Naive thymus-derived CD8-positive, alpha-beta T cell (primary cell): Measurements from ENCODE around the gene ATP11A. TPM values are rescaled to one million over a fixed set of nuclear protein-coding genes. Genes with fewer than 3 reads are reported as not detected.
"Not testable (repeated sequence)": the region's sequence is repeated elsewhere in the genome, so short reads cannot be mapped to it uniquely, and the experiment has no call there.

Experiments used
- ATAC-seq, 2 donors: fragments of 150-1000 bp; cut with Tn5 transposase in 1 of 2; sonication (Bioruptor Pico), chemical (Tn5 transposase) in 1 of 2; 1 replicate in 1 of 2; 2 replicates in 1 of 2; pipeline ENCODE4 v1.10.0; 2021; ENCODE audit warnings: mild to moderate bottlenecking in 2 of 2, moderate library complexity in 2 of 2
- POLR2A ChIA-PET: fragments of 350-600 bp; sonication (Branson Sonifier 250); formaldehyde crosslinking; loops from one replicate; lab custom pipeline; 2021; ENCODE audit warnings: antibody characterized with exemption; lab: Charles Lee
- DNase-seq, 10 donors: peaks; one replicate each; pipeline versions ENCODE4 v3.0.0 to v3.0.0-alpha.2; 2020 to 2022
- H3K27ac Mint-ChIP-seq, 10 donors: one replicate each; pipeline ENCODE4 v1.8.0; 2020 to 2022; ENCODE audit warnings: mild to moderate bottlenecking in 10 of 10, mixed read lengths in 10 of 10, moderate library complexity in 4 of 10, inconsistent platforms in 1 of 10
- H3K27me3 Mint-ChIP-seq, 5 donors: one replicate each; pipeline ENCODE4 v1.8.0; 2021 to 2022; ENCODE audit warnings: mixed read lengths in 5 of 5
- H3K36me3 Mint-ChIP-seq, 3 donors: one replicate each; pipeline ENCODE4 v1.8.0; 2020 to 2022; ENCODE audit warnings: mixed read lengths in 3 of 3, mild to moderate bottlenecking in 2 of 3, inconsistent platforms in 1 of 3
- H3K4me1 Mint-ChIP-seq, 4 donors: one replicate each; pipeline ENCODE4 v1.8.0; 2021 to 2022; ENCODE audit warnings: mixed read lengths in 4 of 4
- H3K4me3 Mint-ChIP-seq, 10 donors: one replicate each; pipeline ENCODE4 v1.8.0; 2020 to 2022; ENCODE audit warnings: mild to moderate bottlenecking in 10 of 10, mixed read lengths in 10 of 10, moderate library complexity in 6 of 10, inconsistent platforms in 1 of 10
- H3K9me3 Mint-ChIP-seq, 9 donors: one replicate each; pipeline ENCODE4 v1.8.0; 2020 to 2022; ENCODE audit warnings: mixed read lengths in 9 of 9, mild to moderate bottlenecking in 3 of 9, inconsistent platforms in 1 of 9, moderate library complexity in 1 of 9
- polyA plus RNA-seq, 3 donors: library from polyadenylated mRNA; unstranded; fragments of 300-500 nt; fragmentation: Illumina TruSeq; gene quantifications; one replicate each; pipeline ENCODE4 v1.2.3, GENCODE V29; 2021
- total RNA-seq, 8 experiments: library from RNA in 2 of 8; stranded (reverse) in 2 of 8; gene quantifications; one replicate each; pipeline ENCODE4 v1.2.3 and lab custom pipeline; 2021 to 2026

The ATP11A gene
- total and polyA plus RNA-seq, 5 experiments from 2014 or later, result 0.76 to 23.9 (median 3.1) TPM

DNA sequence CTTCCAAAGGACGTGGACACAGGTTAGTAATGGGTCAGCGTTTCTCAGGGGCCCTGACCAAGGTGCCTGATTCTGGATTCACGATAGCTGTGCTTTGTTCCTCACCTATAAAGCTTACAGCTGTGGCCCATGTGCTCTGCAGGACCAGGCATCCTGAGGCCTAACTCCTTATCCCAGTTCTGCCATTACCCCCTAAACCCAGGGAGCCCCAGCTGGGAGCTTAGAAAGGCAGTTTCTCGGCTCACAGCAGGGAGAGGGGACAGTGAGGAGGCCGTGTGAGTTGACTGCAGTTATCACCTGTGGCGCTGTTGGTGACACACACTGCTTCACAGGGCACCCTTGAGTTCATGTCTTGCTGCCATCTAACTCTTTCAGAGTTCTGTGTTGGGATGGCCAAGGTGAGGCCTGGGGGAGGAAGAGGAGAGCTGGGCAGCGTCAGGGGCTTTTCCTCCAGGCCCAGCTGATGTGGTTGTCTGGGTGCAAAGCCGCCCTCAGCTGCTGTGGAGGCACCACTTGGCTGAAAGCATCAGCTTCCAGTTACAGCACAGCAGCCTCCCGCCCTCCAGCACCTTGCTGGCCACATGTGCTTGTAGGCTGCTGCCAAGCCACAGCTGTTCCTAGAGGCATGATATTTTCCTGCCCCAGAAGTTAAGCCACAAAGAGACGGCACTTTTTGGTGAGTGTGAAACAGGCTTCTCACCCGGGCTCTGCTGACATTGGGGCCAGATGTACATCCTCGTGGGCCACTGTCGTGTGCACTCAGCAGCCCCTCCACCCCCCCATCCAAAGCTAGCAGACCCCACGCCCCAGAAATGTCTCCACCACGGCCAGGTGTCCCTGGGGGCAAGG is 179.6 kb downstream of the ATP11A start:
- Mint-ChIP-seq H3K9me3 (peaks cover 0 to 20% (median 11%) of the 10 kb centered on the region in 9 donors), H3K27ac (peak overlapping the region in 1 of 10 donors; percentile 74), H3K27me3 (no peaks in the 10 kb centered on the region), H3K4me3 (no peak overlapping the region), H3K4me1 (peaks cover 8 to 24% (median 18%) of the 10 kb centered on the region in 4 donors), H3K36me3 (peaks cover 5 to 16% (median 10%) of the 10 kb centered on the region in 3 donors)
- no peak for ATAC-seq
- no peak for DNase-seq
- POLR2A ChIA-PET, result no interaction called here

DNA sequence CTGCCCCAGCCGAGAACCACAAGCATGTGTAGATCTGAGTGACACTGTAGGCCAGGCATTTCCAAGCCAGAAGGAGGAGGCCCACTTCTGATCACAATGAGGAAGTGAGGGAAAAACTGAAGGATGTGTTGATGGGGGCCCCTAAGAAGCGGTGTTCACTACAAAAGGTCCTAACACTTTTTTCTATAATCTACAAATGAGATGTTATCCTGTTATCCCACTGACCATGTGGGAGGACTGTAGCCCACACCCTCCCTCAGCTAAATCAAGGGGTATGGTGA is 180.2 kb downstream of the ATP11A start:
- H3K4me3 Mint-ChIP-seq, result no peak overlapping the region
- H3K9me3 Mint-ChIP-seq, result peaks cover 0 to 21% (median 12%) of the 10 kb centered on the region in 9 donors
- no peak for ATAC-seq
- POLR2A ChIA-PET, result no interaction called here
- no peaks in the 10 kb centered on the region for H3K27me3 Mint-ChIP-seq
- no peak for DNase-seq
- no peak overlapping the region for H3K27ac Mint-ChIP-seq
- H3K36me3 Mint-ChIP-seq, result peaks cover 5 to 19% (median 10%) of the 10 kb centered on the region in 3 donors
- H3K4me1 Mint-ChIP-seq, result peaks cover 8 to 28% (median 22%) of the 10 kb centered on the region in 4 donors

DNA sequence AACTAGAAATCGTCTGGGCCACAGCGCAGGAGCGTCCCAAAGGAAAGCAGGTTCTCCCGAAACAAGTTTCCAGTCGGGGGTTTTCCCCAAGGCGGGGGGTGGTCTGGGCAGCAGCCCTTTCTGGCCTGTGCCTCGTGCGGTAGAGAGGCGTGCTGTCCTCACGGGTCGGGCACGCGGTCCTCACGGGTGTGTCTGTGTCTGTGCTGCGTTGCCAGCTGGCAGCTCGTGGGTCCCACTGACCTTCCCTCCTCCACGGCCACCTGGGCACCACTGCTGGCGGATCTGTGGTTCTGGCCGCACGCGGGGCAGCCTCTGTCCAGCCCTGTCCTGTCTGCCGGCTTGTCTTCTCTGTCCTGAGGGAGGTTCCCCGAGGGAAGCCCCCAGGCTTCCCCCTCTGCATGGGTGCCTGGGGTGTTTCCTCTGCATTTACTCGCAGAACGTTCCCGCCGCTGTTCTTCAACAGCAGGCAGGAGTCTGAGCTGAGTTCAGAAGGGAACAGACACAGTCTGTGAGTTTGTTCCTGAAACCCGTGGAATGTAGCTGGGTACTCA is 181.0 kb downstream of the ATP11A start:
- Mint-ChIP-seq H3K36me3 (peaks cover 4 to 20% (median 8%) of the 10 kb centered on the region in 3 donors), H3K9me3 (peaks cover 0 to 28% (median 15%) of the 10 kb centered on the region in 9 donors), H3K4me3 (peak overlapping the region in 1 of 10 donors; percentile 32), H3K4me1 (peaks cover 12 to 32% (median 28%) of the 10 kb centered on the region in 4 donors), H3K27ac (no peak overlapping the region), H3K27me3 (no peaks in the 10 kb centered on the region)
- no peak for DNase-seq
- ATAC-seq, result no peak
- POLR2A ChIA-PET, result no interaction called here

DNA sequence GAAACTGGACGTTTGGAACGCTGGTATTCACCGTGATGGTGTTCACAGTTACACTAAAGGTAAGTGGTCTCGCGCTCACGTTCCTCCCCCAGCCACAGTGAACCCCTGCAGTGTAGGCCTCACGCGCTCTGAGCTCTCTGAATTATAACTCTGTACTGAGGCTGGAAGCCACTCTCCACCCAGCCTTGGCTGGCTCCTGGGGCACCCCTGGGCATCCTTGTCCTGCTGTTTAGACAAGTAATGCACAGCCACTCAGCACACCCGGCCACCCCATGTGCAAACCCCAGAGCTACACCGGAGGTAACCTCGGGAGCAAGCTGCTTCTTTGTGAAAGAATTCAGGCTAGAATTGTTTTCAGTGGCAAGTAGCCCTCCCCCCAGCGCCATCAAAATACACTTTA is 181.9 kb downstream of the ATP11A start:
- Mint-ChIP-seq H3K36me3 (peaks cover 0 to 15% (median 5%) of the 10 kb centered on the region in 3 donors), H3K9me3 (peaks cover 0 to 28% (median 15%) of the 10 kb centered on the region in 9 donors), H3K4me1 (peaks cover 12 to 32% (median 28%) of the 10 kb centered on the region in 4 donors), H3K27me3 (no peaks in the 10 kb centered on the region), H3K27ac (peak overlapping the region in 1 of 10 donors; percentile 37), H3K4me3 (no peak overlapping the region)
- DNase-seq (no peak), ATAC-seq (no peak)
- POLR2A ChIA-PET, result no interaction called here

DNA sequence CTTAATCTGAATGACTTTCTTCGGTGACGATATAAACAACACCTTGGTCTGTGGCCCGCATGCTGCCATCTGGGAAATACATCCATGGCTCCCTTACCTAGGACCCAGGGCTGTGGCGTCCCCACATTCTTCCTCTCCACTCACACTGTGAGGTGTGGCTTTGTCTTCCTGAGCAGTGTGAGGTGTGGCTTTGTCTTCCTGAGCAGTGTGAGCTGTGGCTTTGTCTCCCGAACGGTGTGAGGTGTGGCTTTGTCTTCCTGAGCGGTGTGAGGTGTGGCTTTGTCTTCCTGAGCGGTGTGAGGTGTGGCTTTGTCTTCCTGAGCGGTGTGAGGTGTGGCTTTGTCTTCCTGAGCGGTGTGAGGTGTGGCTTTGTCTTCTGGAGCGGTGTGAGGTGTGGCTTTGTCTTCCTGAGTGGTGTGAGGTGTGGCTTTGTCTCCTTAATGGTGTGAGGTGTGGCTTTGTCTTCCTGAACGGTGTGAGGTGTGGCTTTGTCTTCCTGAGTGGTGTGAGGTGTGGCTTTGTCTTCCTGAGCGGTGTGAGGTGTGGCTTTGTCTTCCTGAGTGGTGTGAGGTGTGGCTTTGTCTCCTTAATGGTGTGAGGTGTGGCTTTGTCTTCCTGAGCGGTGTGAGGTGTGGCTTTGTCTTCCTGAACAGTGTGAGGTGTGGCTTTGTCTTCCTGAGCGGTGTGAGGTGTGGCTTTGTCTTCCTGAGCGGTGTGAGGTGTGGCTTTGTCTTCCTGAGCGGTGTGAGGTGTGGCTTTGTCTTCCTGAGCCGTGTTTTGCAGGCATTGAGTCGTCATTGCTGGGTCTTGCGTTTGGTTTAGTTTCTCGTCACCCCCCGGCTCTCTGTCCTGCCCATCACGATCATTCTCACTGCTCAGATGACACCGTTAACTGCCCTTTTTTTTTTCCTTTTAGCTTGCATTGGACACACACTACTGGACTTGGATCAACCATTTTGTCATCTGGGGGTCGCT is 183.1 kb downstream of the ATP11A start:
- Mint-ChIP-seq H3K9me3 (peaks cover 0 to 28% (median 15%) of the 10 kb centered on the region in 9 donors), H3K4me1 (peaks cover 12 to 32% (median 28%) of the 10 kb centered on the region in 4 donors), H3K4me3 (peak overlapping the region; percentile 31 to 85 (median 70)), H3K27ac (peak overlapping the region; percentile 84 to 95 (median 91)), H3K36me3 (peaks cover 0 to 15% (median 5%) of the 10 kb centered on the region in 3 donors)
- ATAC-seq (peak; percentile 75 to 91), DNase-seq (peak in 7 of 10 donors; percentile 29 to 63 (median 49))
- POLR2A ChIA-PET, H3K27me3 Mint-ChIP-seq: not testable (repeated sequence)

DNA sequence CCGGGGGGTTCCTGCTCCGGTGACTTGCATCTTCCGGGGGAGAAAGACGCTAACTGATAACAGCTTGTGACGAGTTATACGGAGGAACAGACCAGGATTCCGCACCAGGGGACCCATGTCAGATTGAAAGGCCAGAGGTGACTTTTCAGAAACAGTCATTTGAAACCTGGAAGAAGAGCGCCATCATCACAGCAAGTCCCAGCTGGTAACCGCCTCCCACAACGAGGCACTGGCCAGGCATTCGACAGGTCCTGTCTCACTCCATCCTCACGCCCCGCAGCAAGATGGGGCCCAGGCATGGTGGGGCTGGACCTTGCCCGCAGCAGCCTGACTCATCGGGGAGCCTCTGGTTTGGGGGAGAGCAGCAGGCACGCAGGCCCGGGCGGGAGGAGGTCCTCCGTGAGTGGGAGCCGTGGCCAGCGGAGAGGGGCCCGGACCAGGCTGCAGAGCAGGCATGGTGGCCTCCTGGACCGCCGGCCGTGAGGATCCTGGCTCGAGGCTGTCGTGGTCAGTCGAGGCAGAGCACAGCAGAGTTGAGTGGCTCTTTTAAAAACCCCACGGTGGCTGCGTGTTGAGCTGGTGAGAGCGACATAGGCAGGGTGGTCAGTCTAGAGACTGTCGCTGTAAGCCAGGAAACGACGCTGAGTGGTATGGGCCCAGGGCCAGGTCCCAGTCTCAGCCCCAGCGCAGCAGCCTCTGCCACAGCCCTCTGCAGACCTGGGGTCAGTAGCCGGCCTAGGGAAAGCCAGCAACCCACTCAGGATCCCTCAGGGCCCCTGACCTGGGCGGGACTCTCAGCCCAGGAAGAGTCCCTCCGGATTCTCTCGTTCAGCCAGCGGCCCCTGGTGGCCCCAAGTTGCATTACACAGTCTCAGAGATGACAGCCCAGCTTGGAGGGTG is 184.3 kb downstream of the ATP11A start:
- peak overlapping the region; percentile 36 to 85 (median 66) for H3K4me3 Mint-ChIP-seq
- H3K4me1 Mint-ChIP-seq, result peaks cover 12 to 32% (median 28%) of the 10 kb centered on the region in 4 donors
- ATAC-seq, result peak; percentile 62 to 71
- DNase-seq, result peak in 8 of 10 donors; percentile 15 to 75 (median 44)
- H3K27me3 Mint-ChIP-seq, result no peaks in the 10 kb centered on the region
- peak overlapping the region; percentile 84 to 95 (median 91) for H3K27ac Mint-ChIP-seq
- POLR2A ChIA-PET, result no interaction called here
- H3K36me3 Mint-ChIP-seq, result peaks cover 0 to 23% (median 10%) of the 10 kb centered on the region in 3 donors
- H3K9me3 Mint-ChIP-seq, result peaks cover 0 to 26% (median 15%) of the 10 kb centered on the region in 9 donors

DNA sequence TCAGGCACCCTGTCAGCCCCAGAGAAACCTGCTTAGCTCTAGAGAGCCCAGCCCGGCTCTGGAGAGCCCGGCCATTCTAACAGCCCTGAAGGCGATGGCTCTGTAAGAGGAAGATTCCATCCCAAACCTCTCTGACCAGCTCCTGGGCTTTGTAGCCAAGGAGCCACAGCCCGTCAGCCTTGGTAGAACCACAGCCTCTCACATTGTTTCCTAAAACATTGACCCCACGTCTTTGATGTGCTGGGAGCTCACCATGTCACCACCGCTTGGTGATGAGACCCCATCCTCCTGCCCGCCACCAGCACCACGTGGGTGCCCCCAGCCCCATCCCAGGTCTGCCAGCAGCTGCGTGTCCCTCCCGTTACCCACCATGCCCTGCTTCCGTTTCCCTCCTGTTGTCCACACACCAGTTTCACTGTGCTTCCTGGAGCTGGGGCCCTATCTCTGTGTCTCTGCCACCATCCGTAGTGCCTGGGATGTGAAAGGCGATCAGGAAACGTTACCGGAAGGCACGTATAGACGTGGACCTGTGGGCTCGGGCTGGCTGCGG is 185.0 kb downstream of the ATP11A start:
- Mint-ChIP-seq H3K27ac (peak overlapping the region in 4 of 10 donors; percentile 35 to 75 (median 66)), H3K4me3 (peak overlapping the region in 2 of 10 donors; percentile 23 to 65), H3K27me3 (no peaks in the 10 kb centered on the region), H3K9me3 (peaks cover 0 to 26% (median 15%) of the 10 kb centered on the region in 9 donors), H3K4me1 (peaks cover 12 to 32% (median 28%) of the 10 kb centered on the region in 4 donors), H3K36me3 (peaks cover 0 to 25% (median 15%) of the 10 kb centered on the region in 3 donors)
- ATAC-seq (no peak), DNase-seq (no peak)
- POLR2A ChIA-PET, result no interaction called here

DNA sequence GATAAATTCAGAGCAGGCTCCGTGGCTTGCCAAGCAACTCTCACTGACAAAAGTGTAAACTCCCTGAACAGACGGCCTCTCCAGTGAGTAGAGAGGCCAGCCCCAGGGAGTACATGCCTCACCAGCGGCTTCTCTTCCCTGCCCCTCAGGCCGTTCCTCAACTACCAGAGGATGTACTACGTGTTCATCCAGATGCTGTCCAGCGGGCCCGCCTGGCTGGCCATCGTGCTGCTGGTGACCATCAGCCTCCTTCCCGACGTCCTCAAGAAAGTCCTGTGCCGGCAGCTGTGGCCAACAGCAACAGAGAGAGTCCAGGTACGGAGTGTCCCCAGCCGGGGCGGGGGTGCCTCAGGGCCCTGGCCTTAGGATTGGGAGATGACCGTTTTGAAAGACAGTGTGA is 185.8 kb downstream of the ATP11A start:
- peak overlapping the region in 2 of 10 donors; percentile 33 to 41 for H3K4me3 Mint-ChIP-seq
- peaks cover 0 to 29% (median 20%) of the 10 kb centered on the region in 3 donors for H3K36me3 Mint-ChIP-seq
- no peak for ATAC-seq
- H3K9me3 Mint-ChIP-seq, result peaks cover 0 to 26% (median 15%) of the 10 kb centered on the region in 9 donors
- H3K4me1 Mint-ChIP-seq, result peaks cover 12 to 32% (median 28%) of the 10 kb centered on the region in 4 donors
- POLR2A ChIA-PET, result no interaction called here
- no peaks in the 10 kb centered on the region for H3K27me3 Mint-ChIP-seq
- peak overlapping the region in 1 of 10 donors; percentile 62 for H3K27ac Mint-ChIP-seq
- peak in 1 of 10 donors; percentile 52 for DNase-seq

DNA sequence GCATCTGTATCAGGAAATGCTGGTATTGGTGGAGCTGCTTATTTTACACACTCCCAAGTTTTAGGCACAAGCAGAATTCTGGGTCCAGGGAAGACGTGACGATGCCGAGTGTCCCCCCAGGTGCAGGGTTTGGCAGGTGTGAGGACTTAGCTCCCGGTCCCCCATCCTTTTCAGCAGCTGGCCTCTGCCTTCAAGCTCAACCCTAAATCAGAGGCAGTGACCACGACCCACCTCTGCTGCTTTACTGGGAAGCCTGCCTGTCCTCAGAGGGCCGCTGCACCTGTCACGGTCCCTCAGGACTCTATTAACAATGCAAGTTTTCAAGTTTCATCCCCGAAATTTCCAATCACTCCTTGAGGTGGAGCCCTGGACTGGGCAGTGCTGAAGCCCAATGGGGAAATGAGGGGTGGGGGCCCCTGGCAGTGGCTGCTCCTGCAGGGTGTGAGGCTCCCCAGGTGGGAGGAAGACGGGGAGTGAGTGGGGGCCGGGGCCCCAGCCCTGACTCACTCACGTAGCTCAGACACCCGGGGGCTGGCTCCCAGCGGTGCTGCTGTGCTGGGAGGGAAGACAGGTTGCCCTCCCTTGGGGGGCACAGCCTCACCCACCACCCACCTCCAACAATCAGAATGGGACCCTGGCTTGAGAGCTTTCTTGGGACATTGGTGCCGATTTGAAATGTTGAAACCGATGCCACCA is 186.6 kb downstream of the ATP11A start:
- H3K9me3 Mint-ChIP-seq, result peaks cover 0 to 26% (median 15%) of the 10 kb centered on the region in 9 donors
- no peaks in the 10 kb centered on the region for H3K27me3 Mint-ChIP-seq
- peaks cover 12 to 30% (median 28%) of the 10 kb centered on the region in 4 donors for H3K4me1 Mint-ChIP-seq
- no peak for ATAC-seq
- H3K27ac Mint-ChIP-seq, result no peak overlapping the region
- POLR2A ChIA-PET, result no interaction called here
- peak in 1 of 10 donors; percentile 31 for DNase-seq
- H3K36me3 Mint-ChIP-seq, result peaks cover 0 to 31% (median 20%) of the 10 kb centered on the region in 3 donors
- H3K4me3 Mint-ChIP-seq, result peak overlapping the region in 1 of 10 donors; percentile 7

DNA sequence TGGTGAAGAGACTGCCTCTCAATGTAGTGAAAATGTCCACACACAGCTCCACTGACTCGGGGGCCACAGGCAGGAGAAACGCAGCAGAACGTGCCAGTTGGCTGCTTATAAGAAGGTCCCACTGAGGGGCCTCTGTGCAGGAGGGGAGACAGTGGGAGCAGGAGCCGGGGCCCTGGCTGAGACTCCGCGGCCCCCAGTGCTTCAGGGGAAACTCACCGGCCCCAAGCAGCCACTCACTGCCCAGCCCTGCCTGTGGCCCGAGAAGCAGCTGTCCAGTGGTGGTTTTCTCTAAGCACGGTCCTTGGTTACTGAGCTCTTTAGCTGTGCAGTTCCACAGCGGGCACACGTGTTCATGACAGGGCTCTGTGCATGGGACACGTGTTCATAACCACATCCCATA is 187.2 kb downstream of the ATP11A start:
- POLR2A ChIA-PET, result no interaction called here
- H3K36me3 Mint-ChIP-seq, result peaks cover 0 to 31% (median 20%) of the 10 kb centered on the region in 3 donors
- H3K4me1 Mint-ChIP-seq, result peaks cover 12 to 27% (median 26%) of the 10 kb centered on the region in 4 donors
- H3K27me3 Mint-ChIP-seq, result no peaks in the 10 kb centered on the region
- peak in 1 of 10 donors; percentile 27 for DNase-seq
- H3K4me3 Mint-ChIP-seq, result no peak overlapping the region
- ATAC-seq, result no peak
- no peak overlapping the region for H3K27ac Mint-ChIP-seq
- H3K9me3 Mint-ChIP-seq, result peaks cover 0 to 24% (median 15%) of the 10 kb centered on the region in 9 donors
